Lower leg skin (tissue), 4 donors: ENCODE results near the gene PTPN1. TPM values are rescaled to one million over a fixed set of nuclear protein-coding genes. Genes with fewer than 3 reads are reported as not detected.
"Not testable (repeated sequence)": the region's sequence is repeated elsewhere in the genome, so short reads cannot be mapped to it uniquely, and the experiment has no call there.

Experiments
- DNase-seq, 2 donors: peaks; one replicate each; pipeline ENCODE4 v3.0.0-alpha.2; 2019; ENCODE audit warnings: low spot score in 2 of 2
- H3K4me3 ChIP-seq: fragments of 200-600 bp; sonication (generic); 2 replicates; pipeline ENCODE4 v1.5.1; 2017; ENCODE audit warnings: mild to moderate bottlenecking, low read depth; ENCODE audit not compliant: poor library complexity, severe bottlenecking
- CTCF ChIP-seq, 3 donors: fragments of 450-650 bp; IDR thresholded peaks; one replicate each; pipeline ENCODE4 v1.5.1; 2016; ENCODE audit warnings: antibody characterized with exemption in 3 of 3, mild to moderate bottlenecking in 3 of 3, moderate library complexity in 2 of 3
- POLR2A ChIP-seq, 2 donors: fragments of 450-650 bp; IDR thresholded peaks; one replicate each; pipeline ENCODE4 v1.6.1; 2016 to 2017; ENCODE audit warnings: antibody characterized with exemption in 2 of 2, mild to moderate bottlenecking in 1 of 2, moderate library complexity in 1 of 2
- WGBS, 2 donors: methylation state at CpG; one replicate each; pipeline ENCODE4 v1.1.5; 2018; 5-methylcytosine and 5-hydroxymethylcytosine counted together
- intact Hi-C: fragments of 100-400 bp; cut with DNase I; formaldehyde crosslinking; loops from one replicate; pipeline ENCODE4 v1.15.0; 2023; ENCODE audit warnings: low total_unique reads
- total RNA-seq, 4 donors: library from RNA; depleted of rRNA; stranded (reverse); fragments of >200 nt; gene quantifications; one replicate each; pipeline ENCODE4 v1.1.0, GENCODE V29; 2016

PTPN1 gene
- total RNA-seq, 4 donors from 2014 or later, result 19.1 to 29.8 (median 23.3) TPM

GRCh38 chr20:50469796-50470195 lies 40.4 kb upstream of the PTPN1 start:
- DNase-seq, result no peak
- WGBS, 2 donors, result 78 to 90% methylated on average over 2 of the region's 2 CpGs
- no peak for TF ChIP-seq POLR2A (IDR thresholded peaks at IDR 0.05)
- TF ChIP-seq CTCF (IDR thresholded peaks at IDR 0.05), result no peak
- intact Hi-C loops, result loop anchor here (10.0 kb wide), 1 partner anchor 115 kb away; no protein-coding TSS in a partner anchor
- no peak overlapping the region for H3K4me3 ChIP-seq

- TF ChIP-seq POLR2A (IDR thresholded peaks at IDR 0.05), result no peak
- TF ChIP-seq CTCF (IDR thresholded peaks at IDR 0.05), result no peak
- WGBS, 2 donors, result 65% methylated on average over 4 of the region's 4 CpGs
- no peak for DNase-seq
- intact Hi-C loops, result loop anchor here (10.0 kb wide), 1 partner anchor 114 kb away; no protein-coding TSS in a partner anchor
- no peak overlapping the region for H3K4me3 ChIP-seq
Observed at GRCh38 chr20:50470264-50470858, 39.8 kb upstream of the PTPN1 start.

GRCh38 chr20:50471231-50471630 lies 39.0 kb upstream of the PTPN1 start:
- intact Hi-C loops, result loop anchor here (10.0 kb wide), 1 partner anchor 114 kb away; no protein-coding TSS in a partner anchor
- TF ChIP-seq CTCF (IDR thresholded peaks at IDR 0.05) (no peak), POLR2A (IDR thresholded peaks at IDR 0.05) (no peak)
- WGBS, 2 donors, result 35 to 43% methylated on average over 1 of the region's 1 CpG

DNA sequence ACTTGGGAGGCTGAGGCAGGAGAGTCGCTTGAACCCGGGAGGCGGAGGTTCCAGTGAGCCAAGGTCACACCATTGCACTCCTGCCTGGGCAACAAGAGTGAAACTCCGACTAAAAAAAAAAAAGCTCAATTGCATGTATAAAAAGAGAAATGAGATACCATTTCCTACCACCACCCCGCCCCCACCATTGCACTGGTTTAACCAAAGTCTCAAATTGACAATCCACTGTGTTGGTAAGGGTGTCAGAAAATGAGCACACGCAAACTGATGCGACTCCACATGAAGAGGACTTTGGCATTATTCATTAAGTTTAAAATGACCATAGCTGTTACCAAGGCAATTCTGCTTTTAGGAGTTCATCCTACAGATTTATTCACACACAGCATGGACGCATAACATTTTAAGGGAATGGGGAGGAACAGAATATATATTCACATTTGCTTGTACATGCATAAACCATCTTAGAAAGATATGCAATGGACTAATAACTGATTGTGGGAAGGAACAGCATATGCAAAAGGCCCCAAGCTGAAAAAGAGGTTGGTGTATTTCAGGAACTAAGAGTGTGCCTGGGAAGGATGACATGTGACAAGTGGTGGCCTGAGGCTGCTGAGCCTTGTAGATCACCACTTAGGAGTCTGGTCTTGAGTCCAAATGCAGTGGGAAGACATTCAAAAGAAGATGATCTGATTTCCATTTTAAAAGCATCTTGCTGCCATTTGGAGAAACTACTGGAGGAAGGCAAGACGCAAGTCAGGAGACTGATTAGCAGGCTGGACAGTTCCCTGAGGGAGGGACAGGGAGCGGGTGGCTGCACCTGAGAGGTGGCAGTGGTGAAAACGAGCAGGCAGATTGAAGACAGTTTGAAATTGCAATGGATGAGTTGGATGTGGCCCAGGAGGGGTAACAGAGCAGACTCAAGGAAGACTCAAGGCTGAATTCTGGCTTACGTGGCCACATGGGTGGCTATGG lies 37.2 kb upstream of the PTPN1 start:
- no peak for TF ChIP-seq POLR2A (IDR thresholded peaks at IDR 0.05)
- TF ChIP-seq CTCF (IDR thresholded peaks at IDR 0.05), result no peak
- intact Hi-C loops, result loop anchor here (10.0 kb wide), 1 partner anchor 112 kb away; no protein-coding TSS in a partner anchor
- WGBS, 2 donors, result 87% methylated on average over 12 of the region's 12 CpGs
- no peak for DNase-seq
- H3K4me3 ChIP-seq, result no peak overlapping the region

More at GRCh38 chr20:50471231-50471630, 39.0 kb upstream of the PTPN1 start:
- DNase-seq, result no peak
- no peak overlapping the region for H3K4me3 ChIP-seq

GRCh38 chr20:50474356-50474755 lies 35.8 kb upstream of the PTPN1 start:
- intact Hi-C loops, result loop anchor here (10.0 kb wide), 1 partner anchor 110 kb away; no protein-coding TSS in a partner anchor
- not testable (repeated sequence) for H3K4me3 ChIP-seq, DNase-seq
- WGBS, 2 donors, result 89 to 92% methylated on average over 5 of the region's 5 CpGs
